Inferior parietal cortex (tissue), 1 donor: ENCODE results near the gene PDIA5.
"Not testable (repeated sequence)": the region's sequence is repeated elsewhere in the genome, so short reads cannot be mapped to it uniquely, and the experiment has no call there.

Source experiments
- DNase-seq: peaks from one replicate; pipeline ENCODE4 v3.0.0-alpha.2; 2016; ENCODE audit errors: extremely low spot score

PDIA5 gene

GRCh38 chr3:123090728-123091531 is 24.1 kb downstream of the PDIA5 start:
- no peak for DNase-seq

- no peak for DNase-seq
Measured at GRCh38 chr3:123092243-123092642, 25.4 kb downstream of the PDIA5 start.

- no peak for DNase-seq
Measured at GRCh38 chr3:123093696-123094095, 26.9 kb downstream of the PDIA5 start.

- DNase-seq: no peak
Measured at GRCh38 chr3:123094516-123095313, 27.9 kb downstream of the PDIA5 start.

GRCh38 chr3:123096126-123096525 is 29.3 kb downstream of the PDIA5 start:
- no peak for DNase-seq

- no peak for DNase-seq
Measured at GRCh38 chr3:123096731-123097130, 29.9 kb downstream of the PDIA5 start.

GRCh38 chr3:123098426-123099330 is 31.9 kb downstream of the PDIA5 start:
- DNase-seq: no peak

GRCh38 chr3:123099331-123100192 is 32.7 kb downstream of the PDIA5 start:
- no peak for DNase-seq

GRCh38 chr3:123100193-123100776 is 33.5 kb downstream of the PDIA5 start:
- DNase-seq: no peak

- DNase-seq: no peak
Measured at GRCh38 chr3:123102249-123102648, 35.4 kb downstream of the PDIA5 start.

GRCh38 chr3:123102826-123103225 is 36.0 kb downstream of the PDIA5 start:
- DNase-seq: no peak

GRCh38 chr3:123104550-123104949 is 37.7 kb downstream of the PDIA5 start:
- no peak for DNase-seq

GRCh38 chr3:123105201-123106189 is 38.7 kb downstream of the PDIA5 start:
- DNase-seq: no peak

- DNase-seq: no peak
Measured at GRCh38 chr3:123110282-123110975, 43.6 kb downstream of the PDIA5 start.

GRCh38 chr3:123110976-123111615 is 44.3 kb downstream of the PDIA5 start:
- DNase-seq: no peak

- DNase-seq: no peak
Measured at GRCh38 chr3:123111640-123112039, 44.8 kb downstream of the PDIA5 start.

- no peak for DNase-seq
Measured at GRCh38 chr3:123112232-123112631, 45.4 kb downstream of the PDIA5 start.

GRCh38 chr3:123112656-123113055 is 45.8 kb downstream of the PDIA5 start:
- not testable (repeated sequence) for DNase-seq
